NCI-H226 (cell line): ENCODE results near the gene CLIC1.

Experiments
- DNase-seq: peaks from one replicate; pipeline ENCODE4 v3.0.0-alpha.2; 2015

The CLIC1 gene

GRCh38 chr6:31737991-31738979 is 2.0 kb upstream of the CLIC1 start:
- peak; percentile 87 for DNase-seq

GRCh38 chr6:31737315-31737990 is 1.1 kb upstream of the CLIC1 start:
- DNase-seq, result no peak

- no peak for DNase-seq
Measured at GRCh38 chr6:31736768-31737314, 511 bp upstream of the CLIC1 start.

DNA sequence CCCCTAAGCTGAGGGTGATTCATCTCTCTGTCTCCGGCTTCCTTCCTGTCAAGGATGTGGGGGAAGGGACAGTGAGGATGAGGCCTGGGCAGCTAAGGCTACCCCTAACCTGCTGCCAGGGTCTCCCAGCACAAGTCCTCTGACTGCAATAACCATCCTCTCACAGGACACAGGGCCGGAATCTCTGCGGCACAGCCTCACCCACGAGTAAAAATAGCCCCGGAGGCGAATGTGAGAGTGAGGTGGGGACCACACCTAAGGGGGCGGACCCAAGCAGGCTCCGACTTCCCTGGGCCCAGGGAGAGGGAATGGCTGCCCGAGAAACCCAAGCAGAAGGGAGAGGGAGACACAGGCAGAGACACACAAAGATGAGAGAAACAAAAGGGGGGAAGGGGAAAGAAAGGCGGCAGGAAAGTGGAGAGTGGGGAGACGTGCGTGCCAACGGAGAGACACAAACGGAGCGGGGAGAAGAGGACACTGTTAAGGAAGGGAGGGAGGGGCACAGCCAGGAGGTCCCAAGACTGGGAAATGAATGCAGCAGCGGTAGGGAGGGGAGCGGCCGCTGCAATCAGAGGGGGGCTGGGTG is 1.4 kb downstream of the CLIC1 start:
- peak; percentile 70 for DNase-seq

DNA sequence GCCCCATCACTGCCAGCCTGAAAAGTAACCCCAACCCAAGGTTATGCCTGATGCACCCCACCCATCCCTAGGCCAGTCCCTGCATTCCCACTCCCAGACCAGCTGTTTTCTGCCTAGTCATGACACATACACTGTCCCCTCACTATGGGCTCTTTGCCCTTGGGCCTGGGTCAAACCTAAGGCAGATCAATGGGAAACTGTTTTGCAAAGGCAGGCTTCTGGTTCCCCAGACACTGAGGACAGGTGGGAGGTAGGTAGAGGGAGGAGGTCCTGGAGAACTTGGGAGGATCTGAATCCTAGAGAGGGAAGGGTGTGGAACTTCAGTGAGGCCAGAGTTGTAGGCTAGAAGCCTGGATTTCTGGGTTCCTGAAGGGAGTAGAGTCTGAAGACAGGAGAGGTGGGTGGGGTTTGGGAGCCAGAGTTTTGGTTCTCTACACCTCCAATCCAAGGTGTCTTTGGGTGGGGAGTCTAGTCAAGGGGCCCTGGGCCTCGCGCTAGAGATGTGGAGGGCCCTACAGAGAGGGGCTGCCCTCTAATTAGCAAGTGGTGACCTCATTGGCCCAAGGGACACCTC is 2.0 kb downstream of the CLIC1 start:
- no peak for DNase-seq

- DNase-seq, result no peak
Measured at GRCh38 chr6:31733734-31734133, 2.6 kb downstream of the CLIC1 start.

DNA sequence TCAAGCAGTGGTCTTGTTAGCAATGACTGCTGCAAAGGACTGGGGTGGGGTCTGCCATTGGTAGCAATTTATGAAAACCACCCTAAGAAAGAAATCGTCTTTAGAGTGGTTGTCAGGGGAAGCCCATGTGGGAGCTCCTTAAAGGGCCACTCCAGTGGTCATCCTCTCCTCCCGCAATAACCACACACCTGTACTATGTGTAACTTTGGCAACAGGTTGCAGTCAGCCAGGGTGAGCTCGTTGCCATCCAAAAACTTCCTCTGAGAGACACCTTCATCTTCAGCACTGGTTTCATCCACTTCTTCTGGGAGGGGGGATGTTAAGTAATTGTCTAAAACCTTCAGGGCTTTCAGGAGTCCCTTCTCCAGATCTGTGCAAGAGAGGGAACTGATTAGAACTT is 4.3 kb downstream of the CLIC1 start:
- no peak for DNase-seq

DNA sequence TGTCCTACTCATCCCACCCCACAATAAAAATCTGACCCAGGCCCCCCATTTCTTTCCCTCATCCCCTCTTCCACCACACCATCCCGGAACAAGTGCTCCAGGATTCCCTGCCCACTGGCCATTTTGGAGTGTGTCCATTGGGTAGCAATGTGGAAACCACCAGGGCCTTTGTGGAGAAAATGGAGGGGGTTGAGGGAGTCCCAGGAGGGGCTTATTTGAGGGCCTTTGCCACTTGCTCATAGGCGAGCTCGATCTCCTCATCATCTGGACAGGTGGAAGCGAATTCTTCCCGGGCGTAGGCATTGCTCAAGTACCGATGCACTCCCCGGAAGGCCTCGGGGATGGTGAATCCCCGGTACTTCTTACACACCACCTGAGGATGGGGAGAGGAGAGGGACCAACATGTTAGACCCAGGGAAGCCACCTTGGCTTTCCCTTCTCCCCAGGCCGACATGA is 5.7 kb downstream of the CLIC1 start:
- no peak for DNase-seq

DNA sequence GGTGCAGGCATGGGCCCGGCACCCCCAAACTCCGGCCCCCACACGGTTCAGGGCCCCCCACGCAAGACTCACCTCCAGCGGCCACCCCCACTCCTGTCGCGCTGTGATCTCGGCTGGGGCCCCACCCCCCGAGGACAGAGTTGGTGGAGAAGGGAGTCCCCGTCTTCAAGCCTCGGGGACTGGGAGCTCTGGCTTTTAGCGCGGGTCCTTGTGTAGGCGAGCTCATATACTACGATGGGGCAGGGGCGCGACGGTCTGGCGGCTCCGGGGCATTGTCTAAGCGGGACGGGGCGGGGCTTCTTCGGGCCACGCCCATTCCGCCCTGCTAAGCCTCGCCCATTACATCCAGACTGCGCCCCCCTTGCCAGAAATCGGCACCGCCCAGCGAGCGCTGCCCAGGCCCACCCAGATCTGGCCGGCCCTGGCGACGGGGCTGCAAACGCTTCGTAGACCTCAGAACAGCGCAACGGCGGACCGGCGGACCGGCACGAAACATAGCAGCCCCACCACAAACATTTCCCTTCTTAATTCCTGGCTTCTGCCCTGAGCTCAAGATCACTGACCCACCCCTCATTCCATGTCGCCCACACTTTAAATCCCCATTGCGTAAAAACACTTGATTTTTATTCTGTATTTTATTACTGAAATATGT is 6.2 kb downstream of the CLIC1 start:
- peak; percentile 73 for DNase-seq

- peak; percentile 79 for DNase-seq
Measured at GRCh38 chr6:31729515-31729978, 6.8 kb downstream of the CLIC1 start.

- DNase-seq, result no peak
Measured at GRCh38 chr6:31728767-31729514, 7.4 kb downstream of the CLIC1 start, which contains the start of gene DDAH2. Gene DDAH2 (minus strand): TSS chr6:31729299. CDS start chr6:31729161, 138 bp downstream.

DNA sequence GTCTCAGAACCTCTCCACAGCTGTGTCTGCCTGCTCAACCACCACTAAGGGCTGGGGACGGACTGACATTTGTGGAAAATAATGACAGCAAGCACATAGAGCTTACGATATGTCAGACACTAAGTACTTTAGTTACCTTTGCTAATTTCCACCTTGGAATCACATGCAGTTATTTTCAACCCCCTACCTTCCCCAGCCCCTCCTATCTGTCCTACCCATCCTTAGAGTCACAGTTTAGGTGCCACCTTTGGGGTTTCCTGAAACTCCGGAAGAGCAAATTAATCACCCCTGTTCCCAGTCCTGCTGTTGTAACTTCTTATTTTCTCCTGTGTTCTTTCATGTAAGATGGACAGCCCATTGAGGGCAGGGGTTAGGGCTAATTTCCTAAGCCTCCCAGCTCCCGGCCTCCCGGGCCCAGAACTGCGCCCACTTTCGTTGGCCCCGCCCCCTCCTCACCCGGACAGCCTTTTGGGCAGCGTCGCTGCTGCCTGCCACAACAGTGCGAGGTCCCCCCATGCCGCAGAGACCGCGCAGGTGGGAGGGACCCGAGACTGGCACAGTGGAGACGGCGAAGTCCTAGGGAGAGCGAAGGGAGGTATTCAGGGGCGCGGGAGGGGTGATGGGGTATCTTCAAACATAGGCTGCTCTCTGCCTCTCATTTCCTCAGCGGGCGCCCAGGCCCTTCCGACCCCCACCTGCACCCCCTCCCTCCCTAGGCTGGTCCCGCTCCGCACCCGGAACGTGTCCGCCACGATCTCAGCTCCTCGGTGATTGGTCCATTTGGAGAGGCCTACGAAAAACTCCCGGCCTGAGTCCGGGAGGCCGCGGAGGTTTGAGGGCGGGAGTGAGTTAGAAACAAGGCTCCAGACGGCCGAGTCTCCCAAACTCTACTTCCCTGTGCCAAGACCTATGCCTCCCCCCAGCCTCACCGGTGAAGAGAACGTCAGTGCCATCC is 8.3 kb downstream of the CLIC1 start:
- no peak for DNase-seq

- no peak for DNase-seq
Measured at GRCh38 chr6:31727034-31727716, 9.2 kb downstream of the CLIC1 start.

DNA sequence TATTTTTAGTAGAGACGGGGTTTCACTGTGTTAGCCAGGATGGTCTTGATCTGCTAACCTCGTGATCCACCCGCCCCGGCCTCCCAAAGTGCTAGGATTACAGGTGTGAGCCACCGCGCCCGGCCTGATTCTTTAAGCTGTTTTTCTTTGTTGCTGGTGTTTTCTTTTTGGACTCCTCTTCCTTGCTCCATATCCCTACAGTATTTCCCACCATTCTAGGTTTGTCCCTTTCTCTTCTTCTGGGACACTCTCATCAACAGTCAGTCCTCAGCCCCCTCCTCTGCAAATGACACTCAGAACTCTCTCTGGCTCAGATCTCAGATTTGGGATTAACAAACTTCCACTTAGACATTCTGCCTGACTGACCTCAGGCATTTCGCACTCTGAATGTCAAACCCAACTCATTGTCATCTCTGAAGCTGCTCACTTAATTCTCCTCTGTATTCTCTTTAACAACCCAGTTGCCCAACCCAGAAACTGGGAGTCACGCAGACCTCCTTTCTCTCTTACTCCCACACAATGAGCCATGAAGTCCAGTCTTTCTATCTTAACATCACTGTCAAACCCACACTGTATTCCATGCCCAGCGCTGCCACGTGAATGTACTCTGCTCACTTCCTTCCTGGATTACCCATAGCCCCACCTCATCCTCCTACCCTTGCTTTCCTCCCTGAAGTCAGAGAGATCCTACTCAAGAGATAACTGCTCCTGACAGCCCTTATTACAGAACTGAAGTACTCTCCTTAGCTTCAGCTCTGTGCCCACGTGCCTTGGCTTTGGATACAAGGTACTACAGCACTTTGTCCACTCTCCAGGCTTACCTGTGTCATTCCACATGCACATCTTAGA is 10.6 kb downstream of the CLIC1 start:
- DNase-seq, result peak; percentile 91

DNA sequence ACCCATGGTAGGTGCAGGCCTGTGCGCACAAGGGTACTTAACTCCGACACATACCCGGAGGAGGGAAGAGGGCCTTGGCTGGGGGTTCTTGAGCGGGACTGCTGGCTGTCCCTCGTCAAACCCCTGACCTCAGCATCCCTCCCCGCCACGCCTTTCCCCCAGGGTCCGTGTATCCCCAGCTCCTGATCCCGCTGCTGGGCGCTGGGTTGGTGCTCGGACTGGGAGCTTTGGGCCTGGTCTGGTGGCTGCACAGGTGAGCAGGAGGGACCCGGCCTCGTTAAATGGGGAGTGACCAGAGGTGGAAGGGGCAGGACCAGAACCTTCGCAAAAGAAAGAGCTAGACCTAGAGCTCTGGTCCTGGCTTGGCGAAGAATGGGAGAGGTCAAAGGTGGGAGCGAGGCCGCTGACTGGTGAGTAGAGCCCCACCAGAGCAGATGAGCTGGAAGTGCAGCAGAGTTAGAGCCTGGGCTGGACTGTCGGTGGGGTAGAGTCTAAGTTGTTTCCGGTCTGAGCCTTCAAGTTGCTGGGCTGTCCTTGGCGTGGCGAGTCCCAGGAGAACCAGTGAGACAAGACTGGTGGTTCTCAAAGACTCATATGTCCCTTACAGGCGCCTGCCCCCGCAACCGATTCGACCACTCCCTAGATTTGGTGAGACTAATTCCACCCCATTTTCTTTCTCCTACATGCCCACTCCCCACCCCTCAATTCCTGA is 12.2 kb downstream of the CLIC1 start:
- no peak for DNase-seq

GRCh38 chr6:31723245-31723979 is 12.9 kb downstream of the CLIC1 start, which contains the start of gene MPIG6B:
Gene MPIG6B (plus strand): TSS chr6:31723373. CDS start chr6:31723384, 11 bp downstream.
- no peak for DNase-seq

- DNase-seq, result no peak
Measured at GRCh38 chr6:31722173-31722572, 14.2 kb downstream of the CLIC1 start.
